ENCODE measurements around the gene TRMU.
"Not testable (repeated sequence)": the region's sequence is repeated elsewhere in the genome, so short reads cannot be mapped to it uniquely, and the experiment has no call there.

TRMU gene

GRCh38 chr22:46391486-46392136, 56.1 kb downstream of the TRMU start:
- DNase-seq: no peak
- H3K9me3 ChIP-seq (ENCODE audit: severe bottlenecking): no peaks in the 10 kb centered on the region
- no peak overlapping the region for H3K4me3 ChIP-seq (ENCODE audit: low read depth, low read length)
- no peak overlapping the region for H3K27ac ChIP-seq
- TF ChIP-seq CTCF (IDR thresholded peaks at IDR 0.05; ENCODE audit: low read depth, low read length): no peak
- H3K36me3 ChIP-seq: no peaks in the 10 kb centered on the region
- no peaks in the 10 kb centered on the region for H3K27me3 ChIP-seq (ENCODE audit: insufficient read depth, low read depth, severe bottlenecking)

DNA sequence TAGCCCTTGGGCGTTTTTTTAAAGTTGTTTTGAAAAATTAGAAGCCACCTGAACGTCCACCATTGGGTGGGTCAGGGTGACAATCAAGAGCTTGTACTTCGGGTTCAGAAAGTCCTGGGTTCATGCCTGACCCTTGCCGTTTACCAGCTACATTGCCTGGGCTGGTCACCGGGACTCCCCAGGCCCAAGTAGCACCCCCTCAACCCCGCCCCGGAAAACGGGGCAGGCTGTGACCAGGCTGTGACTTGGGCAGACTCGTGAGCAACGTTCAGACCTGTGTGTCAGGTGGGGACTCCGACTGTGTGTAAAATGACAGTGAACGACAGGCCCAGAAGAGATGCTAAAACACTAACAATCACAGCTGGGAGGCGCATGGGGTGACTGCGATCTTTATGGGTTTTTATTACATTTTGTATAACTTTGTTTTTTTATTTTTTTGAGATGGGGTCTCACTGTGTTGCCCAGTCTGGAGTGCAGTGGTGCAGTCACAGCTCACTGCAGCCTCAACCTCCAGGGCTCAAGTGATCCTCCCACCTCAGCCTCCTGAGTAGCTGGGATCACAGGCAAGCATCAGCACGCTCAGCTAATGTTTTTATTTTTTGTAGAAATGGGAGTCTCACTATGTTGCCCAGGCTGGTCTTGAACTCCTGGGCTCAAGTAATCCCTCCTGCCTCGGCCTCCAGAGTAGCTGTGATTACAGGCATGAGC, 56.8 kb downstream of the TRMU start:
- no peaks in the 10 kb centered on the region for H3K36me3 ChIP-seq
- no peaks in the 10 kb centered on the region for H3K27me3 ChIP-seq (ENCODE audit: insufficient read depth, low read depth, severe bottlenecking)
- no peak for DNase-seq
- no peak overlapping the region for H3K27ac ChIP-seq
- no peak for TF ChIP-seq CTCF (IDR thresholded peaks at IDR 0.05; ENCODE audit: low read depth, low read length)
- H3K4me3 ChIP-seq (ENCODE audit: low read depth, low read length): no peak overlapping the region
- no peaks in the 10 kb centered on the region for H3K9me3 ChIP-seq (ENCODE audit: severe bottlenecking)

- Histone ChIP-seq H3K36me3 (no peaks in the 10 kb centered on the region), H3K27me3 (ENCODE audit: insufficient read depth, low read depth, severe bottlenecking) (no peaks in the 10 kb centered on the region), H3K4me3 (ENCODE audit: low read depth, low read length) (no peak overlapping the region), H3K9me3 (ENCODE audit: severe bottlenecking) (no peaks in the 10 kb centered on the region), H3K27ac (no peak overlapping the region)
- no peak for TF ChIP-seq CTCF (IDR thresholded peaks at IDR 0.05; ENCODE audit: low read depth, low read length)
- DNase-seq: no peak
Observed at GRCh38 chr22:46393873-46394272, 58.4 kb downstream of the TRMU start.

DNA sequence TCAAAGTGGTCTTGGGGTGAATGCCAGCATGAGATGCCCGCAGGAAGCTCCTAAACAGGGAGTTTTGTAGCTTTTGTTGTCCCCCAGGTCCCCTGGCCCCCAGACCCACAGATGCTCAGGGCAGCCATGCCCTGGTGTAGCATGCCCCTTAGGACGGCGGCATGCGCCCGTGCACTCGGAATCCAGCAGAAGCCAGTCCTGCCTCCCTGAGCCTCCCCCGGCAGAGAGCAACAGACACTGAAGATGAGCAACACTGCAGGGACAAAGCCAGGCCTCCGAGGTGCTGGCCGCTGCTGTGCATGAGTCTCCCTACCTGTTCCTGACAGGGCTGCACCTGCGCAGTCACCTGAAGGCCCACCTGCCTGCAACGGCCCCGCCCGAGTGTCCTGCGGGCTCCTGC, 59.1 kb downstream of the TRMU start:
- DNase-seq: no peak
- no peaks in the 10 kb centered on the region for H3K27me3 ChIP-seq (ENCODE audit: insufficient read depth, low read depth, severe bottlenecking)
- no peak for TF ChIP-seq CTCF (IDR thresholded peaks at IDR 0.05; ENCODE audit: low read depth, low read length)
- H3K36me3 ChIP-seq: no peaks in the 10 kb centered on the region
- H3K9me3 ChIP-seq (ENCODE audit: severe bottlenecking): no peaks in the 10 kb centered on the region
- H3K27ac ChIP-seq: no peak overlapping the region
- no peak overlapping the region for H3K4me3 ChIP-seq (ENCODE audit: low read depth, low read length)

DNA sequence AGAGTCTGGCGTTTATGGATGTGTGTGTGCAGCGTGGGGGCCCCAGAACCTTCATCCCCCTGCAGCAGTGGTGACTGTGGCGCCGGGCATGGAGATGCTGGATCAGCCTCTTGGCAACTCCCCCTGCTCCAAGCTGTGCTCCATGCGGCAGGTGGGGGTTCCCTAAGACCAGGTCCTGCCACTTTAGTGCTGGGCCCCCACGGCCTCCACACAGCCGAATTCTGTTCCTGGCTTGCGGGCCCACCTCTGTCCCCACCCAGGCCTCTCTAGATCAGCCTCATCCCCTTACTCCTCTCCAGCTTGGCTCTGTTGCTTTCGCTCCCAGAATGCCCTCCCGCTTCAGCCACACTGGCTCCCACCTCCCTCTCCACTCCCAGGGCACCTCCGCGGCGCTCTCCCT, 59.6 kb downstream of the TRMU start:
- no peak for TF ChIP-seq CTCF (IDR thresholded peaks at IDR 0.05; ENCODE audit: low read depth, low read length)

GRCh38 chr22:46397049-46397448, 61.5 kb downstream of the TRMU start:
- H3K9me3 ChIP-seq (ENCODE audit: severe bottlenecking); DNase-seq; H3K36me3 ChIP-seq; H3K27ac ChIP-seq; H3K4me3 ChIP-seq (ENCODE audit: low read depth, low read length); H3K27me3 ChIP-seq (ENCODE audit: insufficient read depth, low read depth, severe bottlenecking): not testable (repeated sequence)

More for the DNA sequence above, 59.6 kb downstream of the TRMU start:
- H3K27ac ChIP-seq: no peak overlapping the region
- DNase-seq: no peak
- H3K36me3 ChIP-seq: no peaks in the 10 kb centered on the region
- H3K27me3 ChIP-seq (ENCODE audit: insufficient read depth, low read depth, severe bottlenecking): no peaks in the 10 kb centered on the region
- no peak overlapping the region for H3K4me3 ChIP-seq (ENCODE audit: low read depth, low read length)
- H3K9me3 ChIP-seq (ENCODE audit: severe bottlenecking): no peaks in the 10 kb centered on the region

Measured in WERI-Rb-1 (cell line).